DMS53 (cell line): Measurements from ENCODE around the gene ALB.

ENCODE experiments used
- DNase-seq: peaks from one replicate; lab custom pipeline; 2025; lab: John Stamatoyannopoulos, UW

ALB gene

GRCh38 chr4:73409012-73409862 is 5.2 kb downstream of the ALB start:
- DNase-seq: no peak

DNA sequence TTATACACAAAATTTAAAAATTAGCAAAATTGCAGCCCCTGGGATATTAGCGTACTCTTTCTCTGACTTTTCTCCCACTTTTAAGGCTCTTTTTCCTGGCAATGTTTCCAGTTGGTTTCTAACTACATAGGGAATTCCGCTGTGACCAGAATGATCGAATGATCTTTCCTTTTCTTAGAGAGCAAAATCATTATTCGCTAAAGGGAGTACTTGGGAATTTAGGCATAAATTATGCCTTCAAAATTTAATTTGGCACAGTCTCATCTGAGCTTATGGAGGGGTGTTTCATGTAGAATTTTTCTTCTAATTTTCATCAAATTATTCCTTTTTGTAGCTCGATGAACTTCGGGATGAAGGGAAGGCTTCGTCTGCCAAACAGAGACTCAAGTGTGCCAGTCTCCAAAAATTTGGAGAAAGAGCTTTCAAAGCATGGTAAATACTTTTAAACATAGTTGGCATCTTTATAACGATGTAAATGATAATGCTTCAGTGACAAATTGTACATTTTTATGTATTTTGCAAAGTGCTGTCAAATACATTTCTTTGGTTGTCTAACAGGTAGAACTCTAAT is 6.0 kb downstream of the ALB start:
- DNase-seq: no peak

DNA sequence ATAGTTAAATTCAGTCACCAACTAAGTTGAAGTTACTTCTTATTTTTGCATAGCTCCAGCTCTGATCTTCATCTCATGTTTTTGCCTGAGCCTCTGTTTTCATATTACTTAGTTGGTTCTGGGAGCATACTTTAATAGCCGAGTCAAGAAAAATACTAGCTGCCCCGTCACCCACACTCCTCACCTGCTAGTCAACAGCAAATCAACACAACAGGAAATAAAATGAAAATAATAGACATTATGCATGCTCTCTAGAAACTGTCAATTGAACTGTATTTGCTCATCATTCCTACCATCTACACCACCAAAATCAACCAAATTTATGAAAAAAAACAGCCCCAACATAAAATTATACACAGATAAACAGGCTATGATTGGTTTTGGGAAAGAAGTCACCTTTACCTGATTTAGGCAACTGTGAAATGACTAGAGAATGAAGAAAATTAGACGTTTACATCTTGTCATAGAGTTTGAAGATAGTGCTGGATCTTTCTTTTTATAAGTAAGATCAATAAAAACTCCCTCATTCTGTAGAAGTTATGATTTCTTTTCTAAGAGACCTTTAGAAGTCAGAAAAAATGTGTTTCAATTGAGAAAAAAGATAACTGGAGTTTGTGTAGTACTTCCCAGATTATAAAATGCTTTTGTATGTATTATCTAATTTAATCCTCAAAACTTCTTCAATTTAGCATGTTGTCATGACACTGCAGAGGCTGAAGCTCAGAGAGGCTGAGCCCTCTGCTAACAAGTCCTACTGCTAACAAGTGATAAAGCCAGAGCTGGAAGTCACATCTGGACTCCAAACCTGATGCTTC is 7.0 kb downstream of the ALB start:
- no peak for DNase-seq

DNA sequence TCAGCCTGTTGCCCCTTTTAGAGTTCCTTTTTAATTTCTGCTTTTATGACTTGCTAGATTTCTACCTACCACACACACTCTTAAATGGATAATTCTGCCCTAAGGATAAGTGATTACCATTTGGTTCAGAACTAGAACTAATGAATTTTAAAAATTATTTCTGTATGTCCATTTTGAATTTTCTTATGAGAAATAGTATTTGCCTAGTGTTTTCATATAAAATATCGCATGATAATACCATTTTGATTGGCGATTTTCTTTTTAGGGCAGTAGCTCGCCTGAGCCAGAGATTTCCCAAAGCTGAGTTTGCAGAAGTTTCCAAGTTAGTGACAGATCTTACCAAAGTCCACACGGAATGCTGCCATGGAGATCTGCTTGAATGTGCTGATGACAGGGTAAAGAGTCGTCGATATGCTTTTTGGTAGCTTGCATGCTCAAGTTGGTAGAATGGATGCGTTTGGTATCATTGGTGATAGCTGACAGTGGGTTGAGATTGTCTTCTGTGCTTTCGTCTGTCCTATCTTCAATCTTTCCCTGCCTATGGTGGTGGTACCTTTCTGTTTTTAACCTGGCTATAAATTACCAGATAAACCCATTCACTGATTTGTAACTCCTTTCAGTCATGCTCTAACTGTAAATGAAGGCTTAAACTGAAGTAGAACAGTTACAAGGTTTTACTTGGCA is 7.8 kb downstream of the ALB start:
- DNase-seq: no peak

DNA sequence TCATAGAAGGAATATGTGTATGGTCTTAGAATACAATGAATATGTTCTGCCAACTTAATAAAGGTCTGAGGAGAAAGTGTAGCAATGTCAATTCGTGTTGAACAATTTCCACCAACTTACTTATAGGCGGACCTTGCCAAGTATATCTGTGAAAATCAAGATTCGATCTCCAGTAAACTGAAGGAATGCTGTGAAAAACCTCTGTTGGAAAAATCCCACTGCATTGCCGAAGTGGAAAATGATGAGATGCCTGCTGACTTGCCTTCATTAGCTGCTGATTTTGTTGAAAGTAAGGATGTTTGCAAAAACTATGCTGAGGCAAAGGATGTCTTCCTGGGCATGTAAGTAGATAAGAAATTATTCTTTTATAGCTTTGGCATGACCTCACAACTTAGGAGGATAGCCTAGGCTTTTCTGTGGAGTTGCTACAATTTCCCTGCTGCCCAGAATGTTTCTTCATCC is 9.2 kb downstream of the ALB start:
- no peak for DNase-seq

DNA sequence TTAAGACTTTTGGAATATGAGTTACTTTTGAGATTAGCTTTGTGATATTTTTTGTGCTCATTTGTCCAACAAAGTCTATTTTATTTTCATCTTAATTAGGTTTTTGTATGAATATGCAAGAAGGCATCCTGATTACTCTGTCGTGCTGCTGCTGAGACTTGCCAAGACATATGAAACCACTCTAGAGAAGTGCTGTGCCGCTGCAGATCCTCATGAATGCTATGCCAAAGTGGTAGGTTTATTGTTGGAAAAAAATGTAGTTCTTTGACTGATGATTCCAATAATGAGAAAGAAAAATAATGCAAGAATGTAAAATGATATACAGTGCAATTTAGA is 10.8 kb downstream of the ALB start:
- DNase-seq: no peak

- no peak for DNase-seq
Observed at GRCh38 chr4:73415807-73416238, 11.7 kb downstream of the ALB start.

DNA sequence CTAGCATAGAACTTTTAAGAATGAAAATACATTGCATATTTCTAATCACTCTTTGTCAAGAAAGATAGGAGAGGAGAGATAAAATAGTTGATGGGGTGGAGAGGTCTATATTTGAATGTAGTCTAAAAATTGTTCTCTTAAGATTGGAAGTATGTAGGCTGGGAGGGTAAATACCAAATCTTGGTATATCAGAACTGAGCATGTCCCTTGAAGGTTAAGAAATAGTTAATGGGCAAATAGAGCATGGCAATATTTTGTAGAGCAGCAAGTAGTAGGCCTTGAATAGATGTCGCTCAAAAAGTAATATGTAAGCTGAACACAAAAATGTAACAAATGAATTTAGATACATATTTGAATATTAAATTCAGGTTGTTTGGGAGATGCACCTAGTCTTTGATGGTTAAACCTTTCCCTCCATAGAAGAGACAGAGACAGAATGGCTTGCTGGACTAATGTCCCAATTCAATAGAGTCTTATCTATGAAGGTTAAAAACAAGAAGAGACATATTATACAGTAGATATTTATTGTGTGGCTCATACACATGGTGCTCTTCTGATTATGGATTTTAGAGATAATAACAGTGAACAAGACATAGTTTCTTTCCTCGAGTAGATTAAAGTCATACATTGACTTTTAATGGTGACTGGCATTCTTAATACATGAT is 12.5 kb downstream of the ALB start:
- no peak for DNase-seq

GRCh38 chr4:73417342-73417741 is 13.3 kb downstream of the ALB start:
- DNase-seq: no peak

GRCh38 chr4:73417973-73418372 is 13.9 kb downstream of the ALB start:
- DNase-seq: no peak

GRCh38 chr4:73418677-73419076 is 14.6 kb downstream of the ALB start:
- DNase-seq: no peak

DNA sequence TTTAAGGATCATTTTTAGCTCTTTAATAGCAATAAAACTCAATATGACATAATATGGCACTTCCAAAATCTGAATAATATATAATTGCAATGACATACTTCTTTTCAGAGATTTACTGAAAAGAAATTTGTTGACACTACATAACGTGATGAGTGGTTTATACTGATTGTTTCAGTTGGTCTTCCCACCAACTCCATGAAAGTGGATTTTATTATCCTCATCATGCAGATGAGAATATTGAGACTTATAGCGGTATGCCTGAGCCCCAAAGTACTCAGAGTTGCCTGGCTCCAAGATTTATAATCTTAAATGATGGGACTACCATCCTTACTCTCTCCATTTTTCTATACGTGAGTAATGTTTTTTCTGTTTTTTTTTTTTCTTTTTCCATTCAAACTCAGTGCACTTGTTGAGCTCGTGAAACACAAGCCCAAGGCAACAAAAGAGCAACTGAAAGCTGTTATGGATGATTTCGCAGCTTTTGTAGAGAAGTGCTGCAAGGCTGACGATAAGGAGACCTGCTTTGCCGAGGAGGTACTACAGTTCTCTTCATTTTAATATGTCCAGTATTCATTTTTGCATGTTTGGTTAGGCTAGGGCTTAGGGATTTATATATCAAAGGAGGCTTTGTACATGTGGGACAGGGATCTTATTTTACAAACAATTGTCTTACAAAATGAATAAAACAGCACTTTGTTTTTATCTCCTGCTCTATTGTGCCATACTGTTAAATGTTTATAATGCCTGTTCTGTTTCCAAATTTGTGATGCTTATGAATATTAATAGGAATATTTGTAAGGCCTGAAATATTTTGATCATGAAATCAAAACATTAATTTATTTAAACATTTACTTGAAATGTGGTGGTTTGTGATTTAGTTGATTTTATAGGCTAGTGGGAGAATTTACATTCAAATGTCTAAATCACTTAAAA is 15.3 kb downstream of the ALB start:
- DNase-seq: no peak

GRCh38 chr4:73420615-73421014 is 16.5 kb downstream of the ALB start:
- no peak for DNase-seq

GRCh38 chr4:73421708-73422457 is 17.8 kb downstream of the ALB start:
- peak; percentile 29 for DNase-seq

- DNase-seq: no peak
Observed at GRCh38 chr4:73422458-73422752, 18.3 kb downstream of the ALB start.

DNA sequence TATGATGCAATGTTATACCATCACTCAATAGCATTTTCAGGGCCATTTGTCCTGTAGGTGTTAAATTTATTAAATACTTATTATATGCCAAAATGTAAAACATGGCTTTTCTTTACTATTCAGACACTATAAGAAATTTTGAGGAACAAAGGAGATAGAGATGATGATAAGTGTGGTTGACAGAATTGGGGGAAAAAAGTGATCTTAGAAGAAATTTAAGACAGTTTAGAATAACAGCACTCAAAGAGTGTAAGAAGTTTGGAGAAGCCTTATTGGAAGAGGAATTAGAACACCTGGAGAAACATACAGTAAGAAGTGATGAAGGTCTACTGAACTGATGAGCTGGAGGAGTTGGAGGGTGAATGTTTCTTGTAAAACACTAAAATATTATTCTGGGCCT is 19.1 kb downstream of the ALB start:
- DNase-seq: no peak

DNA sequence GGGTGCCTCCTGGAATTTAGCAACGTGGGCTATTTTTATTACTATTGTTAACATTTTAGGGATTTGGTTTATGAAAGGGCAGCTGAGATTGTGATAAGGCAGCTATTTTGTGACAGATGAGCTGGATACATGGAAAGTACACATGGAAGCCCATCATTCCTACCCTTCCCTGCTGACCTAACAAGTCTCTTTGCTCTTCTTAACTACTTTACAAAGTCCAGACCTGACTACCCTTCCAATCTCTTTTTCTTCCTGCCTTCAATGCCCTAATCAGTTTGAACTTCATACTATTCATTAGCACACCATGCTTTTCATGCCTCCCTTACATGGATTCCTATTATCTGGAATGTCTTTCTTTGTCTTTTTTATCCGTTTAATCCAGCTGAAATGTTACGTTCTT is 22.6 kb downstream of the ALB start:
- no peak for DNase-seq

DNA sequence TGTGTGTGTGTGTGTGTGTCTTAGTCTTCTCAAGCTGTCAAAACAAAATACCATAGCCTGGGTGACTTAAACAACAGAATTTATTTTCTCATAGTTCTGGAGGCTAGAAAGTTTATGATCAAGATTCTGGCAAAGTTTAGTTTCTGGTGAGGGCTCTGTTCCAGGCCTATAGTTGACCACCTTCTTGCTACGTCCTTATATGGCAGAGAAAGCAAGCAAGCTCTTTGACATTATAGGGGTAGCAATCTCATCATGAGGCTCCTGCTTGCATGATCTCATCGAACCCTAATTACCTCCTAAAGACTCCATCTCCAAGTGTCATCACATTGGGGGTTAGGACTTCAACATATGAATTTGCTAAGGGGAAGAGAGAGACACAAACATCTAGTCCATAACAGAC is 25.0 kb downstream of the ALB start:
- no peak for DNase-seq

GRCh38 chr4:73429826-73430587 is 25.9 kb downstream of the ALB start:
- no peak for DNase-seq

DNA sequence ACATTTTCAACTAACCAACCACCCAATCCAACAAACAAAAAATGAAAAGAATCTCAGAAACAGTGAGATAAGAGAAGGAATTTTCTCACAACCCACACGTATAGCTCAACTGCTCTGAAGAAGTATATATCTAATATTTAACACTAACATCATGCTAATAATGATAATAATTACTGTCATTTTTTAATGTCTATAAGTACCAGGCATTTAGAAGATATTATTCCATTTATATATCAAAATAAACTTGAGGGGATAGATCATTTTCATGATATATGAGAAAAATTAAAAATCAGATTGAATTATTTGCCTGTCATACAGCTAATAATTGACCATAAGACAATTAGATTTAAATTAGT is 27.7 kb downstream of the ALB start:
- no peak for DNase-seq
